GM13977 (cell line): ENCODE results near the gene ANTXRL.
"Not testable (repeated sequence)": the region's sequence is repeated elsewhere in the genome, so short reads cannot be mapped to it uniquely, and the experiment has no call there.

Experiments used
- DNase-seq: peaks from one replicate; pipeline ENCODE4 v3.0.0; 2012; ENCODE audit warnings: low spot score
- in situ Hi-C: fragments of 300-500 bp; cut with MboI; formaldehyde crosslinking; loops from one replicate; pipeline ENCODE4 v1.12.0; 2022; ENCODE audit warnings: low sequenced_read_pairs, low pct_unique_long_range_greater_than_20kb, mixed read lengths, inconsistent platforms; ENCODE audit not compliant: unreplicated experiment
- TF ChIP-seq, protein P1 (sequence below): IDR thresholded peaks from 2 replicates; pipeline ENCODE4 v1.5.1; 2012; ENCODE audit warnings: mild to moderate bottlenecking, control low read depth; ENCODE audit not compliant: insufficient read depth; ENCODE audit errors: extremely low read depth, missing control alignments

ANTXRL gene

DNA sequence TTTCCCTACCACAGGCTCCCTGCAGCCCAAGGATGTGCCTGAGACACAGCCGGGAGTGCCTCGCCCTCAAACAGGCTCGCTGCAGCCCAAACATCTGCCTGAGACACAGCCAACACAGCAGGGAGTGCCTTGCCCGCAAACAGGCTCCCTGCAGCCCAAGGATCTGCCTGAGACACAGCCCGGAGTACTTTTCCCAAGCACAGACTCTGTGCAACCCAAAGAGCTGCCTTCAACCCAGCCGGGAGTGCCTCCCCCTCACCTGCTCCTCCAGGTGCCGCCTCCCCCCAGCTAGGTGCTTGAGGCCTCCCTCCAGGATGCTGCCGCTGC is 42.9 kb downstream of the ANTXRL start:
- TF ChIP-seq, protein P1, sequence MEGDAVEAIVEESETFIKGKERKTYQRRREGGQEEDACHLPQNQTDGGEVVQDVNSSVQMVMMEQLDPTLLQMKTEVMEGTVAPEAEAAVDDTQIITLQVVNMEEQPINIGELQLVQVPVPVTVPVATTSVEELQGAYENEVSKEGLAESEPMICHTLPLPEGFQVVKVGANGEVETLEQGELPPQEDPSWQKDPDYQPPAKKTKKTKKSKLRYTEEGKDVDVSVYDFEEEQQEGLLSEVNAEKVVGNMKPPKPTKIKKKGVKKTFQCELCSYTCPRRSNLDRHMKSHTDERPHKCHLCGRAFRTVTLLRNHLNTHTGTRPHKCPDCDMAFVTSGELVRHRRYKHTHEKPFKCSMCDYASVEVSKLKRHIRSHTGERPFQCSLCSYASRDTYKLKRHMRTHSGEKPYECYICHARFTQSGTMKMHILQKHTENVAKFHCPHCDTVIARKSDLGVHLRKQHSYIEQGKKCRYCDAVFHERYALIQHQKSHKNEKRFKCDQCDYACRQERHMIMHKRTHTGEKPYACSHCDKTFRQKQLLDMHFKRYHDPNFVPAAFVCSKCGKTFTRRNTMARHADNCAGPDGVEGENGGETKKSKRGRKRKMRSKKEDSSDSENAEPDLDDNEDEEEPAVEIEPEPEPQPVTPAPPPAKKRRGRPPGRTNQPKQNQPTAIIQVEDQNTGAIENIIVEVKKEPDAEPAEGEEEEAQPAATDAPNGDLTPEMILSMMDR: no peak
- in situ Hi-C loops: no loop called here
- DNase-seq: no peak

DNA sequence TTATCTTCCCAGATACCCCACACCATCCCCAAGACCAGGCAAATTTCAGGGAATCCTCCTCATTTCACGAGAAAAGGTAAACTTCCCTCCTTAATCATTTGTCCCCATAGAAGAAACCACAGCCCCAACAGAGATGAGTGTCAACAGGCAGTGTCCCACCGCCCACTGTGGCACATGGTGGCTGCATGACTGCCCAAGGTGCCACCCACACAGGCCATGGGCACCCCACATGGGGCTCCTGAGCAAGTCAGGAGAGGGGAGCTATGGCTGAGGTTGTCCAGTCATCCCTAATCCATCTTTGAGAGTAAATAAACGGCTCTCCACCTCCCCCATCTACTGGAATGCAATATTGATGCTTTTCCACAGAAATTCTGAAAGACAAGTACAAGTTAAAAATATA is 44.1 kb downstream of the ANTXRL start:
- in situ Hi-C loops: no loop called here
- TF ChIP-seq, protein P1: no peak
- DNase-seq: no peak

DNA sequence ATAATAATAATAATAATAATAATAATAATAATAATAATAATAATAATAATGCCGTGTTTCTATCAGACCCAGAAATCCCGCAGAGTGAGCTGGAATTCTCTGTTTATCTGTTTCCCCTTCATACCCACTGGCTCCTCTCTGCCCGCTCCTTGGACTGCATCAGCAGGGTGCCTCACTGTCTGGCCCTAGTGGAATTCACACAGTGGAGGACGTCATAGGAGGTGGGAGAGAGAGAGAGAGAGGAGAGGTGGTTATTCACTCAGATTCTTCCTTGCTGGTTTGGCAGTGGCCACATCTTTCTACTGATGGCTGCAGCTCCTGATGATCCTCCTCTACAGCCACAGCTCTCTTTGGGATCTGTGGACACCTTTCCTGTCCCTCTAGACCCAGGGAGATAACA is 78.7 kb downstream of the ANTXRL start:
- DNase-seq, in situ Hi-C loops: not testable (repeated sequence)

DNA sequence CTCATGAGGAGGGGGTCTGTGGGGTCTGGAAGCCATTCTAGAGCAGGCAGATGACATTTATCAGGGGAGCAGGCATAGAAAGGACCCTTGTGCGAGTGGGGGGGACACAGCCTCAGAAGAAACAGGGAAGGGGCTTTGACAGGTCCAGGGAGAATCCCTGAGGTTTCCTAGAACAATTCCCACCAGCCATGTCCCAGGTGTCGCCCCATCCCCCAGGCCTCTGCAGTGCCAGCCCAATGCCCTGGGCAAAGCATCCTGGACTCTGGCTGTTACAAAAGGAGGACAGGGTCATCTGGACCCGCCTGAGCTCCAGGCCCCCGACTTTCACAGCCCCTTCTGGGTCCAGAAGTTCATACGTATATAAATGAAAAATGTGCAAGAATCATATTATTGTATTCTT is 80.4 kb downstream of the ANTXRL start:
- in situ Hi-C loops, DNase-seq: not testable (repeated sequence)

DNA sequence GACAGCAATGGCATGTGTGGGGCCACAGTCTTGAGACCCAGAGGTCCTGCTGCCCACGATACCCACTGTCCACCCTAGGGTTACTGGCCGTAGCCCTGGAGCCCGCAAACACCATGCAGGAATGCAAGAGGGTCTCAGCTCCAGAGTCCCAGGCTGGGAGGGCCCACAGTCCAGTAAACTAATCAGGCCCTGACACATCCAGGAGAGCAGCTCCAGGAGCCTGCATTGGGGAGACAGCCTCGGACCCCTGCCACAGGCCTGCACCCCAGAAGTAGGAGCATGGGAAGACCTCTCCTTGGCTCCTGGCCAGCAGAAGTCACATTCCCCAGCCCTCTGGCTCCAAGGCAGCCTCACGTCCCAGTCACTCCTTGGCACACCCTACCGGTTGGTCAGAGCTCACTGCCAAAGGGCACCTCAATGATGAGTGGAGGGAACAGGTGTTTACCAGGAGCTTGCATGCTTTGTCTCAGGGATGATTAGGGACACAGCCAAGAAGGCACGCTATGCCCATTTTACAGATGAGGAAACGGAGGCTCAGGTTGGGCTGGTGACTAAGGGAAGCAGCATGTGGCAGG is 81.0 kb downstream of the ANTXRL start:
- DNase-seq, in situ Hi-C loops: not testable (repeated sequence)

DNA sequence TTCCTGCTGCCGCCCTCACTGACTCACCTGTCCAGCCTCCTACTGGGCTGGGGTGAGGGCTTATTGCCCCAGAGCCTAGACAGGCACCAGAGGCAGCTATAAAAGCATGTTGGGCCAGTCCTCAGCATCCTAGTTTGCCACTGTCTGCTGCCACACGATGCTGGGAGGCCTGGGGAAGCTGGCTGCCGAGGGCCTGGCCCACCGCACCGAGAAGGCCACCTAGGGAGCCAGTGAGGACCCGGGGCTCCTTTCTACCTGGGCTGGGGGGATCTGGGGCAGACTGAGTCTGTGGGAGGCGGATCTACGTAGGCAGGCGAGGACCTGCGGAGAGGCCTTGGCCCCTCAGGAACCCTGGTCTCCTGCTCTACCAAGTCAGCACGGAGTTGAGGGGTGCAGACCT is 82.2 kb downstream of the ANTXRL start:
- in situ Hi-C loops, DNase-seq: not testable (repeated sequence)

DNA sequence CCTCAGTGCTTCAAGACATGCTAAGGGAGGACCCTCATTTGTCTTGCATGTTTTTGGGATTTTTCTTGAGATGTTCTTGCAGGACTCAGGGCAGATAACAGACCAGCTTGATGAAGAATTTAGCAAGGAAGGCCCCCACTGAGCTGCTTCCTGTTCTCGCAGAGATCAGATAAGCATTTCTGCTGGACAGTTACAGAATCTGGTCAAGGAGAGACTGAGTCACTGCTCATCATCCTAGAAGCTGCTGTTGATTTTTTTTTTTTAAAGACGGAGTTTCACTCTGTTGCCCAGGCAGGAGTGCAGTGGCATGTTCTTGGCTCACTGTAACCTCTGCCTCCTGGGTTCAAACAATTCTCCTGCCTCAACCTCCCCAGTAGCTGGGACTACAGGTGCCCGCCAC is 87.6 kb downstream of the ANTXRL start:
- in situ Hi-C loops: not testable (repeated sequence)

DNA sequence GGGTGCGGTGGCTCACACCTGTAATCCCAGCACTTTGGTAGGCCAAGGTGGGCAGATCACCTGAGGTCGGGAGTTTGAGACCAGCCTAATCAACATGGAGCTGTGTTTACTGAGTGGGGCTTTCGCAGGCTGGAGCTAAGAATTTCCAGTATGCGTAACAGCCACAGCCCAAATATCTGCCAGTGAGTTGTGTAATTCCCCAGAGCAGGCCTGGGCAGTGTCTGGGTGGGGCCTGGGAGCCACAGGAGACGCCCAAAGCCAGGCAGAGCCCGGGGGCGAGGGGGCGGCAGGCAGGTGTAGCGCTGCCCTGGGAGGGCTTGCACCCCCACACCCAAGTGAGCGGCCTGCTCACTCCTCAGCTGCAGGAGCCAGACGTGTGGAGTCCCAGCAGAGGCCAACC is 88.6 kb downstream of the ANTXRL start, which contains the start of gene ANXA8L1:
Gene ANXA8L1, plus strand, starts transcription at position 371 of the 400 bp plus-strand sequence. CDS start 76 bp downstream, outside the sequence.
- DNase-seq, in situ Hi-C loops: not testable (repeated sequence)

More for the DNA sequence above, 87.6 kb downstream of the ANTXRL start:
- DNase-seq: not testable (repeated sequence)

DNA sequence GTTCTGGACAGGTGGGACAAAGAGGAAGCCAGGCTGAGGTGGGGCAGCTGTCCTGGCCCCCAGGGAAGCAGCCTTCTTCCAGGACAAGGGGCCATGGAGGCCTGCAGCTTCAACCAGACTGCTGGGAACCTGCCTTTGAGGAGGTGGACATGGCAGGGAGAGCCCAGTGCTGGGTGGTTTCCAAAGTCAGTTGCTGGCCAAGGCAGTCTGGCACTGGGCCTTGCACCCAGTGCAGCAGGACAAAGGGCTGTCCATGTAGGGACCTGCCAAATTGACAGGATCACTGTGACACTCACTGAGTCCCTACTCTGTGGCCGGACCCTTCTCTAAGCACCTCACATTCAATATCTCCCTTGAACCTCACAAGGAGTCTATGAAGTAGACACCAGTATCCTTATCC is 90.2 kb downstream of the ANTXRL start:
- in situ Hi-C loops, DNase-seq: not testable (repeated sequence)

DNA sequence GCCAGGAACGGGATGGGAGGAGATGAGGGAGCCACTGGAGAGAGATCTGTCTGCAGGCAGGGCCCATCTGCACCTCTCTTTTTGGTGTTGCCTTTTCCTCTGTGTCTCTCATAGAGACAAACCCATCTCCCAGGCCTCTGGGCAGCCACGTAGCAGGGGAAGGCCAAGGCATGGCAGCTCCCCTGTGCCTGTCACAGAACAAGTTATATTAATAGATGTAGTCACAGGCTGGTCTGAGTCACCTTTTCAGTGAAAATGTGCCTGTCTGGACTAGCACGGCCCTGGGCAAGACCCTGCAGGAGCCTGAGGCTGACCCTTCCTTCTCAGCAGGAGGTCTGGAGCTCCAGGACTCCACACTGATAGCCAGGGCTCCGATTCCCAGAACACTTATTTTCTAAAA is 90.9 kb downstream of the ANTXRL start:
- in situ Hi-C loops: not testable (repeated sequence)

DNA sequence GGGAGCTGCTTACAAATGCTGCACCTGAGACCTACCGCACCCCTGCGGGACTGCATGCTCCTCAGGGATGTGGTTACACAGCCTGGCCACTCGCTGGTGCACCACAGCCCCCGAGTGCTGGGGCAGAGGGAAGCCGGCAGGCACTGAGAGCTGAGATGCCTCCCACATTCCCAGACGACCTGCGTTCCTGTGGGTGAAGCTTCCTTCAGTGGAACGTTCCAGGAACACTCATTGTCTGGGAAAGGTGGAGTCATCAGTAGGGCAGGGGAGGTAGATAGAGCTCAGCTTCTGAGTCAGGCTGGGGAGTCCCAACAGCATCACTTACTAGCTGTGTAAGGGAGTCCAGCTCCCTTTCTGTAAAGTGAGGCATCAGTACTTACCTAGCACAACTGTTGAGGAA is 91.3 kb downstream of the ANTXRL start:
- in situ Hi-C loops, DNase-seq: not testable (repeated sequence)

More for the DNA sequence above, 90.9 kb downstream of the ANTXRL start:
- not testable (repeated sequence) for DNase-seq

DNA sequence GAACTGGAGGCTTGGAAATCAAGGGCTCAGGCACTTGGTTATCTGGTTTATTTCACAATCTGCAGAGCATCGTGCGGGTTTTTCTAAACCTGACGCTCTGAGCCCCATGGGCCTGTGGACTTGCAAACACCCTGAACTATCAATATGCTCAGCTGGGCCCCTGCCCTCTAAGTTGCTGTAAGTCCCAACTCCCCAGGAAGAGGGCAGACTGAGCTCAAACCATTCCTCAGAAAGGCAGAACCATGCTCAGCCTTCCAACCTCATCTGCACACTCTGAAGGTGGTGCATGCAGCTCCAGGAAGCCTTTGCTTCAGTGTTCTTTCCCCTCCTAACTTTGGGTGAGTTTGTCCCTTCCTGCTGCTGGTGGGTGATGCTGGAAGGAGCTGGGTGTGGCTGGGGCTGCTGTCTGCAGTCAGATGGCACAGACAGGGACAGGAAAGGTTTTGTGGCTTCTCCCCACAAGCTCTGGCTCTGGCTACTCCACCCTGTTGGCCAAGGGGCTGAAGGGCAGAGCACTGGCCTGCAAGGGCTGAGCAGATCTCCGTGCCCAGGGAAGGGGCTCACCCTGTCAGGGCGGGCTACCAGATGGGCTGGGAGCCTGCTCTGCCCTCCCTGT is 92.5 kb downstream of the ANTXRL start:
- in situ Hi-C loops, DNase-seq: not testable (repeated sequence)
